Body of pancreas (tissue), 4 donors: ENCODE data around the gene PATL2.
"Not testable (repeated sequence)": the region's sequence is repeated elsewhere in the genome, so short reads cannot be mapped to it uniquely, and the experiment has no call there.

Experiments
- CTCF ChIP-seq, 7 experiments: fragments of 450-650 bp in 4 of 7; fragments of 200-600 bp in 3 of 7; sonication (generic) in 3 of 7; IDR thresholded peaks; one replicate each; pipeline ENCODE4 v1.5.1; 2016 to 2019; ENCODE audit warnings: antibody characterized with exemption in 7 of 7
- POLR2A ChIP-seq, 3 donors: fragments of 450-650 bp; IDR thresholded peaks; one replicate each; pipeline ENCODE4 v1.6.1; 2016; ENCODE audit warnings: antibody characterized with exemption in 3 of 3, mild to moderate bottlenecking in 2 of 3

- not testable (repeated sequence) for TF ChIP-seq CTCF, POLR2A (IDR thresholded peaks at IDR 0.05)
Measured at GRCh38 chr15:44690245-44690644, 20.9 kb downstream of the PATL2 start.
